CD14-positive monocyte (primary cell): Measurements from ENCODE around the gene ROBO1. TPM values are rescaled to one million over a fixed set of nuclear protein-coding genes. Genes with fewer than 3 reads are reported as not detected.

Experiments used
- DNase-seq, 3 donors: peaks; one replicate each; pipeline ENCODE4 v3.0.0-alpha.2; 2011 to 2022
- H2AFZ ChIP-seq: 2 replicates; pipeline ENCODE4 v1.6.0; 2012; ENCODE audit warnings: mild to moderate bottlenecking, low read depth, low read length, inconsistent platforms; ENCODE audit not compliant: insufficient read depth, poor library complexity, severe bottlenecking
- H3K27ac ChIP-seq, 2 donors: 1 replicate in 1 of 2; 2 replicates in 1 of 2; pipeline ENCODE4 v1.5.1; 2012 to 2013; ENCODE audit warnings: low read length in 2 of 2, control low read depth in 1 of 2, inconsistent platforms in 1 of 2, low read depth in 1 of 2, mild to moderate bottlenecking in 1 of 2
- H3K27me3 ChIP-seq, 2 donors: one replicate each; pipeline versions ENCODE4 v1.6.0 to v1.6.1; 2011 to 2013; ENCODE audit warnings: low read length in 2 of 2; ENCODE audit not compliant: control insufficient read depth in 2 of 2, insufficient read depth in 2 of 2
- H3K36me3 ChIP-seq, 2 donors: replicated peaks in 1 of 2; 1 replicate in 1 of 2; 2 replicates in 1 of 2; pipeline versions ENCODE4 v1.5.1 to v1.6.1; 2012 to 2013; ENCODE audit warnings: low read length in 2 of 2, control low read depth in 1 of 2, inconsistent platforms in 1 of 2, mild to moderate bottlenecking in 1 of 2; ENCODE audit not compliant: insufficient read depth in 2 of 2, control insufficient read depth in 1 of 2
- H3K4me1 ChIP-seq, 2 donors: 1 replicate in 1 of 2; 2 replicates in 1 of 2; pipeline versions ENCODE4 v1.5.1 to v1.6.1; 2012 to 2013; ENCODE audit warnings: low read length in 2 of 2, control low read depth in 1 of 2, inconsistent platforms in 1 of 2, mild to moderate bottlenecking in 1 of 2, moderate library complexity in 1 of 2; ENCODE audit not compliant: insufficient read depth in 2 of 2, control insufficient read depth in 1 of 2
- H3K4me2 ChIP-seq: replicated peaks from 2 replicates; pipeline ENCODE3; 2012; ENCODE audit warnings: low read length, moderate library complexity, mild to moderate bottlenecking; ENCODE audit not compliant: poor library complexity, severe bottlenecking; ENCODE audit errors: extremely low read depth
- H3K4me3 ChIP-seq, 3 experiments: fragments of 200-600 bp in 1 of 3; sonication (generic) in 1 of 3; replicated peaks in 1 of 3; 1 replicate in 2 of 3; 2 replicates in 1 of 3; pipeline ENCODE4 v1.5.1; 2011 to 2013; ENCODE audit warnings: low read length in 3 of 3, mild to moderate bottlenecking in 3 of 3, control low read depth in 2 of 3, low read depth in 2 of 3, inconsistent platforms in 1 of 3, moderate library complexity in 1 of 3
- H3K79me2 ChIP-seq: 2 replicates; pipeline ENCODE4 v1.6.0; 2012; ENCODE audit warnings: mild to moderate bottlenecking, control low read depth, inconsistent platforms, low read length, moderate library complexity; ENCODE audit not compliant: insufficient read depth
- H3K9ac ChIP-seq: 2 replicates; pipeline ENCODE4 v1.6.0; 2017; ENCODE audit warnings: low read length, mild to moderate bottlenecking; ENCODE audit not compliant: insufficient read depth, poor library complexity, severe bottlenecking
- H3K9me3 ChIP-seq, 2 donors: replicated peaks in 1 of 2; 1 replicate in 1 of 2; 2 replicates in 1 of 2; pipeline versions ENCODE4 v1.5.1 to v1.6.1; 2012 to 2013; ENCODE audit warnings: low read length in 2 of 2, control low read depth in 1 of 2; ENCODE audit not compliant: control insufficient read depth in 1 of 2, insufficient read depth in 1 of 2
- H4K20me1 ChIP-seq: 2 replicates; pipeline ENCODE4 v1.6.0; 2012; ENCODE audit warnings: mild to moderate bottlenecking, low read length, control low read depth, moderate library complexity; ENCODE audit not compliant: insufficient read depth
- H3K27ac Mint-ChIP-seq, 7 donors: one replicate each; pipeline ENCODE4 v1.8.0; 2020; ENCODE audit warnings: mild to moderate bottlenecking in 7 of 7, mixed read lengths in 7 of 7, moderate library complexity in 6 of 7, inconsistent platforms in 2 of 7
- H3K27me3 Mint-ChIP-seq, 3 donors: one replicate each; pipeline ENCODE4 v1.8.0; 2021 to 2022; ENCODE audit warnings: low read depth in 3 of 3, mild to moderate bottlenecking in 3 of 3, mixed read lengths in 3 of 3, moderate library complexity in 3 of 3, inconsistent platforms in 1 of 3
- H3K36me3 Mint-ChIP-seq, 2 donors: one replicate each; pipeline ENCODE4 v1.8.0; 2020; ENCODE audit warnings: mixed read lengths in 2 of 2, inconsistent platforms in 1 of 2, mild to moderate bottlenecking in 1 of 2
- H3K4me1 Mint-ChIP-seq: one replicate; pipeline ENCODE4 v1.8.0; 2020; ENCODE audit warnings: mild to moderate bottlenecking, mixed read lengths
- H3K4me3 Mint-ChIP-seq, 2 donors: one replicate each; pipeline ENCODE4 v1.8.0; 2020; ENCODE audit warnings: mild to moderate bottlenecking in 2 of 2, mixed read lengths in 2 of 2, moderate library complexity in 1 of 2
- H3K9me3 Mint-ChIP-seq, 7 donors: one replicate each; pipeline ENCODE4 v1.8.0; 2020 to 2022; ENCODE audit warnings: mixed read lengths in 7 of 7, mild to moderate bottlenecking in 6 of 7, moderate library complexity in 6 of 7, inconsistent platforms in 2 of 7
- WGBS: methylation state at CpG from one replicate; pipeline ENCODE4 v1.1.5; 2013; ENCODE audit warnings: missing lambda C conversion rate; ENCODE audit not compliant: insufficient coverage; 5-methylcytosine and 5-hydroxymethylcytosine counted together
- intact Hi-C, 2 donors: fragments of 100-400 bp; cut with micrococcal nuclease; formaldehyde crosslinking; loops; one replicate each; pipeline versions ENCODE4 v1.15.0 to v1.15.1; 2023
- polyA plus RNA-seq, 3 donors: library from polyadenylated mRNA; depleted of rRNA in 1 of 3; unstranded in 2 of 3; stranded (reverse) in 1 of 3; fragments of 300-500 nt in 2 of 3; fragments of >200 nt in 1 of 3; fragmentation: Illumina TruSeq in 2 of 3; gene quantifications; 1 replicate in 2 of 3; 2 replicates in 1 of 3; pipeline ENCODE4 v1.2.3, GENCODE V29; 2012 to 2021
- TF ChIP-seq, protein P1 (sequence below): fragments of 200-600 bp; IDR thresholded peaks from one replicate; pipeline ENCODE4 v1.8.0; 2022; ENCODE audit warnings: antibody characterized with exemption, mild to moderate bottlenecking

Gene ROBO1
- polyA plus RNA-seq, 3 donors: 0.09 to 0.10 TPM; not detected in 1

- Histone ChIP-seq H3K9me3 (no peaks in the 10 kb centered on the region), H3K4me2 (no peak overlapping the region), H3K9ac (no peak overlapping the region), H3K79me2 (no peaks in the 10 kb centered on the region), H3K27ac (no peak overlapping the region), H3K27me3 (no peaks in the 10 kb centered on the region), H3K36me3 (no peaks in the 10 kb centered on the region), H4K20me1 (no peaks in the 10 kb centered on the region), H2AFZ (no peak overlapping the region), H3K4me3 (no peak overlapping the region), H3K4me1 (no peaks in the 10 kb centered on the region)
- no peak for DNase-seq
- Mint-ChIP-seq H3K27ac (no peak overlapping the region), H3K27me3 (peaks cover 0 to 1% (median 0%) of the 10 kb centered on the region in 3 donors), H3K4me1 (no peaks in the 10 kb centered on the region), H3K9me3 (peaks cover 0 to 2% (median 0%) of the 10 kb centered on the region in 7 donors), H3K4me3 (no peak overlapping the region), H3K36me3 (no peaks in the 10 kb centered on the region)
- intact Hi-C loops: no loop called here
- WGBS: no CpG with 5 or more reads among the region's 1 CpG
- TF ChIP-seq, protein P1, sequence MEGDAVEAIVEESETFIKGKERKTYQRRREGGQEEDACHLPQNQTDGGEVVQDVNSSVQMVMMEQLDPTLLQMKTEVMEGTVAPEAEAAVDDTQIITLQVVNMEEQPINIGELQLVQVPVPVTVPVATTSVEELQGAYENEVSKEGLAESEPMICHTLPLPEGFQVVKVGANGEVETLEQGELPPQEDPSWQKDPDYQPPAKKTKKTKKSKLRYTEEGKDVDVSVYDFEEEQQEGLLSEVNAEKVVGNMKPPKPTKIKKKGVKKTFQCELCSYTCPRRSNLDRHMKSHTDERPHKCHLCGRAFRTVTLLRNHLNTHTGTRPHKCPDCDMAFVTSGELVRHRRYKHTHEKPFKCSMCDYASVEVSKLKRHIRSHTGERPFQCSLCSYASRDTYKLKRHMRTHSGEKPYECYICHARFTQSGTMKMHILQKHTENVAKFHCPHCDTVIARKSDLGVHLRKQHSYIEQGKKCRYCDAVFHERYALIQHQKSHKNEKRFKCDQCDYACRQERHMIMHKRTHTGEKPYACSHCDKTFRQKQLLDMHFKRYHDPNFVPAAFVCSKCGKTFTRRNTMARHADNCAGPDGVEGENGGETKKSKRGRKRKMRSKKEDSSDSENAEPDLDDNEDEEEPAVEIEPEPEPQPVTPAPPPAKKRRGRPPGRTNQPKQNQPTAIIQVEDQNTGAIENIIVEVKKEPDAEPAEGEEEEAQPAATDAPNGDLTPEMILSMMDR: no peak
Observed at GRCh38 chr3:79412537-79412936, 355.3 kb downstream of the ROBO1 start.

- no peaks in the 10 kb centered on the region for H3K36me3 Mint-ChIP-seq
- H3K4me3 ChIP-seq: no peak overlapping the region
- H3K27ac Mint-ChIP-seq: no peak overlapping the region
- H3K9ac ChIP-seq: no peak overlapping the region
- no CpG with 5 or more reads among the region's 2 CpGs for WGBS
- no peaks in the 10 kb centered on the region for H3K27me3 ChIP-seq
- H3K27ac ChIP-seq: no peak overlapping the region
- intact Hi-C loops: no loop called here
- H3K27me3 Mint-ChIP-seq: peaks cover 0 to 1% (median 0%) of the 10 kb centered on the region in 3 donors
- H3K79me2 ChIP-seq: no peaks in the 10 kb centered on the region
- TF ChIP-seq, protein P1: no peak
- DNase-seq: no peak
- H3K4me2 ChIP-seq: no peak overlapping the region
- H3K4me1 Mint-ChIP-seq: no peaks in the 10 kb centered on the region
- H2AFZ ChIP-seq: no peak overlapping the region
- H3K9me3 ChIP-seq: no peaks in the 10 kb centered on the region
- H4K20me1 ChIP-seq: no peaks in the 10 kb centered on the region
- H3K4me3 Mint-ChIP-seq: no peak overlapping the region
- no peaks in the 10 kb centered on the region for H3K36me3 ChIP-seq
- no peaks in the 10 kb centered on the region for H3K9me3 Mint-ChIP-seq
- no peaks in the 10 kb centered on the region for H3K4me1 ChIP-seq
Observed at GRCh38 chr3:79410617-79411016, 357.2 kb downstream of the ROBO1 start.
